Right lung (tissue), 5 donors: Measurements from ENCODE around the gene TSTD1. TPM values are rescaled to one million over a fixed set of nuclear protein-coding genes. Genes with fewer than 3 reads are reported as not detected.
"Not testable (repeated sequence)": the region's sequence is repeated elsewhere in the genome, so short reads cannot be mapped to it uniquely, and the experiment has no call there.

ENCODE experiments used
- DNase-seq, 2 donors: peaks; one replicate each; pipeline ENCODE4 v3.0.0-alpha.2; 2013
- polyA plus RNA-seq, 5 donors: library from polyadenylated mRNA; unstranded; fragments of 120-200 nt; gene quantifications; one replicate each; pipeline versions ENCODE4 v1.2.1 to v1.2.3, GENCODE V29; 2013; ENCODE audit warnings: inconsistent platforms in 1 of 5, low replicate concordance in 1 of 5; ENCODE audit not compliant: insufficient read length in 5 of 5, insufficient read depth in 1 of 5

Gene TSTD1
- polyA plus RNA-seq, 5 donors, result 32.7 to 51.5 (median 49.5) TPM

DNA sequence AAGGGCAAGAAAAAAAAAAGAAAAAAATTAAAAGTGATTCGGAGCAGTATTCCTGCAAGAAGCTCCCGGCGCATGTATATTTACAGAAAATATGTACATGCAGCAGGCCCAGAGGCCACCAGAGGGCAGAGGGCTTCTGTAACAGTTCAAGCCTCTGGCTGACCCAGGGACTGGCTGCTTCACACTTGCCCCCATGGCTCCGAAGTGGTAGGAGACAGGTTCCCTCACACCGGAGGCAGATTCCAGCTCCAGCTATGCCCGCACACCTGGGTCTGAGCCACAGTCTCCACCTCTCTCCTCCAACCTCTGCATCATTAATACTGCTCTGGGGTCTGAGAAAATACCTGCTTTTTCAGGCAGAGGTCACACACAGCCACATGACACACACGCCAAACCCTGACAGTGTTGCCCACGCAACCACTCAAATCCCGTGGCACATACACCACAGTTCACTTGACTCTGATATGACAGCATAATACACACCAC is 33.2 kb upstream of the TSTD1 start:
- DNase-seq, result no peak

DNA sequence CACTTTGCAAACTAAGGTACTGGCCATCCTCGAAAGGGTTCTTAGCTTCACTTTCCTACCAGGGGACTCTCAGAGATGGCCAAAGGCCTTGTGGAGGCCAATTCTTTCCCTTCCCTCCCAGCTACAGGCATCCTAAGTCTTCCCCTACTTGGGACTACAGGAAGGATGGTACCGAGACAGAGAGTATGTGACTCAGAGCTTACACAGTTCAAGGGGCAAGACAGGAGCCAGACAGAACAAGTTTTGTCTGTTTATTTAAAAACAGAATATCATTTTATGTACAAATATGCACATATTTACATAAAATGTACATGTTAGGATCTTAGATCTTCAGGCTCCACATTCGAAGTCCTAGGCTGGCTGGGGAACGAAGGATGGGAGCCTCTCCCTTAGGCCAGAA is 32.0 kb upstream of the TSTD1 start:
- DNase-seq, result no peak

DNA sequence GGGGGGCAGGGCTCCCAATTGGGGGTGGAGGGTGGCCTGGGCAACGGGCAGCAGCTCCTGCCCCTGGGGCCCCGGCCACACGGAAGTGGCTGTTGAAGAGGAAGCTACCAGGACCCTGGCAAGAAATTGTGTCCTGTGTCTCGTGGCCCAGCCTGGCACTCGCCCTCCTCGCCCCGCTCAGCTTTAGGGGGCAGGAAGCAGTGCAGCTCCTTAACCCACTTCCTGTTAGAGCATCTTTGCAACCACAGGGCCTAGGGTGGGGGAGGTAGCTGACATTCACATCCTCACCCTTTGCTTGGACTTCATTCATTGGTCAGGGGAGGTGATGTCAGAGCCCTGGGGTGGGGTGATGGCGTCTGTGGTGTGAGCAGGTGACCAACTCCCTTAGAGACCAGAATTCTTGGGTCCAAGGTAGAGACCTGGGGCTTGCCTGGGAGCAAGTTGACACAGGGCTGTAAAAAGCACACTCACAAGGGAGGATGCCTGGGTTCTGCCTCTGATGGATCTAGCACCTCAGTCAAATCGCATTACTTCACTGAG is 31.0 kb upstream of the TSTD1 start, which contains the start of gene ARHGAP30:
ARHGAP30 (minus strand) TSS at position 161 of the 540 bp plus-strand sequence. CDS start 267 bp downstream, outside the sequence.
- no peak for DNase-seq

DNA sequence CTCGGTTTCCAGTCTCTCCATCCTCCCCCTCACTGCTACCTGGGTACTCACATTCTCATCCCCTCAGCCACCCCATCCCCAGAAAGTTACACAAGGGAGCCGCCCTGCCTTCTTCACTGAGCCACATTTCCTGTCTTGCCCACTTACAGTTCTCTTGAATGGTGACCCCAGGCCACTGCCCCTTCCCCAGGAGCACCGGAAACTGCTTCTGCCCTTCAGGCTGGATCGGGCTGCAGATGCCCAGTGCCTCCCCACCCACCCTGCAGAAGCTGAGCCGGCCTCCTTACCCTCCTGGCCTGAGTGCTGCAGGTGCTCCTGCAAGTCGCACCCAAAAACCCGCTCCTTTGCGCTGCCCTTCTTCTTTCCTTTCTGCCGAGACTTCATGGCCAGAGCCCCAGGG is 30.5 kb upstream of the TSTD1 start:
- no peak for DNase-seq

DNA sequence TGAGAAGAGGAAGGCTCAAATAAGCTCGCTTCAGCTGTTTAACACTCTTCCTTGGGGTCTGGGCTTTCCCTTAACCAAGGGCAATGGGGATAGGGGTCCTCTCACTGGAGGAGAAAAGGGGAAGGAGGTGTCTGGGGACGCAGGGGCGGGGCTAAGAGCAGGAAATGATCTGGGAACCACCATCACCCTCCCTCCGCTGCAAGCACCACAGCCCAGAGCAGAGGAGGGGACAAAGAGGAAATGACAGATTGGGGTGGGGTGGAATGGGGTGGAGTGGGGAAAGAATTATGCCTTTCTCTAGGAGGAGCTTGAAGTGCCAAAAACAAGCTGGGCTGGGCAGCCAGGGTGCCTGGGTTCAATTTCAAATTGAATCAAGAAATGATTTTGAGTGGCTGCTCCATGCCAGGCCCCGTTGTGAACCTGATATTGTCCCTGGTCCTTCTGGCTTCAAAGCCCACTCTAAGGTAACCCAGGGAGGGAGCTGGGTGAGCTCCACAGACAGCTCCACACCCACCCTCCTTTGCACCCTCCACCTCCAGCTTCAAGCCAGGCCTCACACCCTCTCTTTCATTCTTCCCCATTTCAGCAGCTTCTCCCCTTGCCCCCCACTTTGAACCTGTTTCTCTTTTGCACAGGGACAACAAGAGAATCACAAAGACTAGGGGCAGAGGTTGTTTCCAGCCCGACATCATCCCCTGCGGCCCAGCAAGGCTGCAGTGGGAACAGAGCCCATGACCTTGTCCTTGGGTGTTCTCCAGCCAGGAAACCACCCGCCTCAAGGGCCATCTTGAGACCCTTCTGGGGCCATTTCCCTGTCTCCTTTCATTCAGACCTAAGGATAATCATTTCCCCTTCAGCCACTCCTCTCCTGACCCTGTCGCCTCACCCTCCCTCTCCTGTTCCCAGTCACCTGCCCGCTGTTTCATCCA is 29.8 kb upstream of the TSTD1 start:
- no peak for DNase-seq

DNA sequence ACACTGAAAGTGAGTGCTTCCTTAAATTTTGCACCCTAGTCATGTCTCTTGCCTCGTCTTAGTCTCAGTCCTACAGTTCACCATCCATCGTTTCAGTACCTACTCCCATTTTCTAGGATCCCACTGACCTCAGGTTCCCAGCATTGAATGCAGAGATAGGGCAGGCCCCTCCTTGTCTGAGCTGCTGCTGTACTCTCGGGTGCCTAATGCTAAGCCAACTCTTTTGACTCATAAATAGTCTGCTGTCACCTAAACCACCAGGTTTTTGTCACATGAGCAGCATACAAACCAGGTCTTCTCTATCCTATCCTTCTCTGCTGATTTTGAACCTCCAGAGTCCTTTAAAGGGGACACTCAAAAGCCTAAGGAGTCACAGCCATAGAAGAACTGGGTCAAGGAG is 27.9 kb upstream of the TSTD1 start:
- no peak for DNase-seq

DNA sequence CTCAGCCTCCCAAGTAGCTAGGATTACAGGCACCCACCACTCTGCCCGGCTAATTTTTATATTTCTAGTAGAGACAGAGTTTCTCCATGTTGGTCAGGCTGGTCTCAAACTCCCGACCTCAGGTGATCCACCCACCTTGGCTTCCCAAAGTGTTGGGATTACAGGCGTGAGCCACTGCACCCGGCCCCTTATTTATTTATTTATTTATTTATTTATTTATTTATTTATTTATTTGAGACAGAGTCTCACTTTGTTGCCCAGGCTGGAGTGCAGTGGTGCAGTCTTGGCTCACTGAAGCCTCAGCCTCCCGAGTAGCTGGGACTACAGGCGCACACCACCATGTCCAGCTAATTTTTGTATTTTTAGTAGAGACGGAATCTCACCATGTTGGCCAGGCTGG is 26.9 kb upstream of the TSTD1 start:
- DNase-seq, result not testable (repeated sequence)

DNA sequence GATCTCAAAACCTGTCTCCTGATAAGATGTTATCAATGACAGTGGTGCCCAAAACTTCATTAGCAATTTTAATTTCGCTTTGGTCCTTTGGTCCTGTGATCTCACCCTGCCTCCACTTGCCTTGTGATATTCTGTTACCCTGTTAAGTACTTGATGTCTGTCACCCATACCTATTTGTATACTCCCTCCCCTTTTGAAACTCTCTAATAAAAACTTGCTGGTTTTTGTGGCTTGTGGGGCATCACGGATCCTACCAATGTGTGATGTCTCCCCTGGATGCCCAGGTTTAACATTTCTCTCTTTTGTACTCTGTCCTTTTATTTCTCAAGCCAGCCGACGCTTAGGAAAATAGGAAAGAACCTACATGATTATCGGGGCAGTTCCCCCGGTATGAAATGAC is 25.2 kb upstream of the TSTD1 start:
- DNase-seq, result not testable (repeated sequence)

DNA sequence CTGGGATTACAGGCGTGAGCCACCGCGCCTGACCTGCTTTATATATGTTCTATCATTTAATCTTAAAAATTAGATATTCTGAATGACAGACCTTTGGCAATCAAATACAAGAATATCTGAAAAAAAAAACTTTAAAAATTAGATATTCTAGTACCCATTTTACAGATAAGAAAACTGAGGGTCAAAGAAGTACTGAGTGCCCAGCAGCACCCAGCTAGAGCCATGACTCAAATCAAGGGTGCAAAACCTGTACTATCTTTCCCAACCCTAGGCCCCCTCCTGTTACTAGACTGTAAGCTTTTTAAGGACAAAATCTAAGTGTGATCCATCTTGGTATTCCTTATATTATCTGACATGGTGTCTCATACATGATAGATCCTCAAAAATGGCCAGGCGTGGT is 22.7 kb upstream of the TSTD1 start:
- DNase-seq, result no peak

DNA sequence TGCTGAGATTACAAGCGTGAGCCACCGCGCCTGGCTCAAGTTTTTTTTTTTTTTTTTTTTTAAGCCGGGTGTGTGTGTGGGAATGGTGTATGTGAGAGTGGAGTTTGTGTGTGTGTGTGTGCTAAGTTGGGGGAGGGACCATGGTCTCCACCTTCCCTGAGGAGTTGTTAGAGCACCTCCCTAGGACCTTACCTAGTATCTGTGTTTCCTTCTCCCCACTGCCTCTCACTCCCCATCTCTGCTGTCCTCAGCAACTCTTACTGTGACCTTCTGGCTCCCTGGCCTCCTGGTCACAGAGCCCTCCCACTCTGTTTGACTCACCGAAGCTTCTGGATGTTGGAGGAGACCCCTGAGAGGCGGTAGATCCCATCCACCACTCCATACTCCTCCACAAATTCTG is 20.5 kb upstream of the TSTD1 start:
- no peak for DNase-seq

DNA sequence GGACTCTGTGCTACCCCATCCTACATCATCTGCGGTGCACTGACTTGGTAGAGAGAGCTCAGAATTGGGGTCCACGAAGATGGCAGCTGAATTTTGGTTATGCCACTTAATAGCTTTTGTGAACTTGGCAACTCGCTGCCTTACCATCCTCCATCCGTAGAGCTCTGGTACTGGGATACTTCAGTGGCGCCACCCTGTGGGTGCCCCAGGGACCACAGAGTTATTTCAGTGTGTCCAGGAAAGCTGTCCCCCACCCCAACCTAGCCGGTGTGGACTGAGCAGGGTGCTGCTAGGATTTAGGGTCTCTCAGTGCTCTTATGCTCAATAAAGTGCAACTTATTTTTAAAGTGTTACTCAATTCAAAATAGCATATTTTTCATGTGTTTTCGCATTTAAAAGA is 16.0 kb upstream of the TSTD1 start:
- DNase-seq, result no peak

DNA sequence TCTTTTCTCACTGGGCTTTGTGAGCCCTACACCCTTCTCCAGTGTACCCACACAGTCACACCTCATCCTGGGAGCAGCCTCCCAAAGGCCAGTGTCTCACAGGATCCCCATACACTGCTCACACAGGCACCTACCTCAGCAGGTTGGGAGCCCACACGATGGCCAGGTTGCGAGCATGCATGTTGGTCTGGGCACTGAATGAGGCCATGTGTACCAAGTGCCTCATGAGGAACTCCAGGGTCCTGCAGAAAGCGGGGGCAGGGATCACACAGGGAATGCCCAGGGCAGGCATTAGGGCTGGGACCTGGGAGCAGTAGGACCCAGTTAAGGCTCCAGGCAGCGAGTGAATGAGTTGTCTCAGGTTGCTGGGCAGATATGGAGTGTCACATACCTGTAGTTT is 15.5 kb upstream of the TSTD1 start:
- DNase-seq, result no peak

DNA sequence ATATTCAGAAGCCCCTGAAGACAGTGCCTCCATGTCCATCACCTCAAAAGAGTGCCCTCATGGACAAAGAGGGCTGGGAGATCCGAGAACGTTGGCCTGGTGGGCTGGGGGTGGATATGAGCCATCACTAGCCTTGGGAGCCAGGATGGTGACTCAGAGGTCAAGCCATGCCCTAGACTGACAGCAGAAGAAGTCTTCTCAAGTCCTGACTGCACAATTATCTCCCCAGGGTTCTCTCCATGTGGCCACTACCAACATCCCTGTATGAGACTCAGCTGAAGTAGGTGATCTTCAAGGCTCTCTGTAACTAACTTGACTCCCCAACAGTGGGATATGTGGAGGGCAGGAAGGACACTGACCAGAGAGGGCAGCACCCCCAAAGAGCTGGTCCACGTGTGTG is 14.1 kb upstream of the TSTD1 start:
- no peak for DNase-seq

DNA sequence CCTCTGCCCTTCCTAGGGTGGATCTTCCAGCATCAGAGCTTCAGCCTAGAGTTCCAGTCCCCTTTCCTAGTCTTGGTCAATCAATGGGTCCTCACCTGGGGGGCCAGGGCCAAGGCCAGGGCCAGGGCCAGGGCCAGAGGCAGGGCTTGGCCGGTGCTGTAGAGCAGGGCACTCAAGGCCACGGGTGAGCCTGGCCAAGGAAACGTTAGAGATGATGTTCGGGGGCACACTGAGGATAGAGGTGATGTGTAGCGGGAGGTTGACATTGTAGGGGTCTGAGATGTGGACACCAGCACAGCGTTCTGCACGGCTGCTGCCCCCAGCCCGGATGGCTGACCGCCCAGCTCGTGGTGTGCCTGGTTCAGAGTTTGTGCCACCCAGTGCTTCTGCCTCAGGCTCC is 12.5 kb upstream of the TSTD1 start:
- DNase-seq, result no peak

DNA sequence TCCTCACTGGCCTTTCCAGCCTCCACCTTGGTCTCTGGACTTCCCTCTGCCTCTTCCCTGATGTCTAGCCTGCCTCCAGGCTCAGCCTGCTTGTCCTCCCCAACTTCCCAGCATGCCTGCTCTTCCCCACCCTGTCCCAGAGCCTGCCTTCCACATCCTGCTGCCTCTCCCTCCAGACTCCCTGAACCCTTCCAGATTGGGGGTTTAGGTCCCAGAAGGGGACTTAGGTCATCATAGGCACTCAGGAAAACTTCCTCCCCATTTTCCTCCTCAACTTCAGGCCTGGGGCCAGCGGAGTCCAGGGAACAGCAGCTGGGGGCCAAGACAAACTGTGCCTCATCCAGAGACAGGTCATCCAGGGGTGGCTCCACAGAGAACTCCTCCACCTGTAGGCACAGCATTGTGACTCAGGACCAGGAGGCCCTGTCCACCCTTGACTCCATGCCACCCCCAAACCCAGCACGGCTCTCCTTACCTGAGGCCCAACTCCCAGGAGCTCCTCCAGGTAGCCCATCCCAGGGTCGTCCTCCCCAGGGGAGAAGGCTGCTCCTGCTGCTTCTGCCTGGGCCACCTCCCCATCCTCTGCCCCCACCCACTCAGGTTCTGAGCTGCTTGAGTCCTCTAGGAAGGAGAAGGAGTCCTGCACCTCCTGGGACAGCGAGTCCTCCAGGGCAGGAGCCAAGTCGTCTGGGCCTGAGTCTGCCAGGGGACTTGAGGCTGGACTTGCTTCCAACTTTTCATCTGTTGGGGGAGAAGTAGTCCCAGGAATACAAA is 10.4 kb upstream of the TSTD1 start:
- DNase-seq, result no peak

DNA sequence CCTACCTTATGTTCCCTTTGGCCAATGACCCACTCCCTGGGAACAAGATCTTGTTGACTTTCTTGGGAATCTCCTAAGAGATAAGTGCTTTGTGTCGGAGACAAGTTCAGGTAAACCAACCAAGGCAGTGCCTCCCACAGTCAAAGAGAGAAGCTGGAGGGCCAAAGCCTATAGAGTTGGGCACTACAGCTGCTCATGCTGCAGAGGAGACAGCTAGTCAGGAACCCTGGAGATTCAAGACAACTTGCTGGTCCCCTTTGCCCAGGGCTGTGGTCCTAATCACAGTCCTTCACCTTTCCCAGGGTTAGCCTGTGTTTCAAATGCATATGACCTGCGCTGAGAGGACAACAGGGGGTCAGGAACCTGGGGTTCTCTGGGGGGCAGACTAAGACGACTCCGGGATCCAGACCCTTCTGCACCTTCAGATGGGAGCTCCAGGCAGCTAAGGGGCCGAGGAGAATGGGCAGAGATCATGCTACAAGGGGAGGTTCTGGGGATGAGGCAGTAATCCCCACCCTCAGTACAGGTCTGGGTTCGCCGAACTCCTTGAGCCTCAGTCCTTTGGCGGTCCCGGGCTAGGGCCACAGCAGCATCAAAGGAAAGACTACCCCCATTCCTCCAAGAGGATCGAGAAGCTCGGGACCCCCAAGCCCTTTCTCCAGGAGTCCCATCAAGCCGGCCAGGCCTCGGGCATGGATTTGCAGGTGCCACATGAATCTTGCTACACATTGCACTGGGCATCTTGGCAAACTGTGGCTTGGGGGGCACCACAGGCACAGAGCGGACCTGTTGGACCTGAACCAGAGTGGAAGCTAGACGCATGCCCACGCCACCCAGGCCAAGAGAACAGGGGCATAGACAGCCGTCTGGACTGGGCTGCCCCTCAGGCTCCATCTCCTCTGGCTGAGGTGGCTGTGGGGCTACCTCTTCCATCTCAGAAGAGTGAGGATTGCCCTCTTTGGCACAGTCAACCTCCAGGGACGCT is 9.0 kb upstream of the TSTD1 start:
- DNase-seq, result no peak

DNA sequence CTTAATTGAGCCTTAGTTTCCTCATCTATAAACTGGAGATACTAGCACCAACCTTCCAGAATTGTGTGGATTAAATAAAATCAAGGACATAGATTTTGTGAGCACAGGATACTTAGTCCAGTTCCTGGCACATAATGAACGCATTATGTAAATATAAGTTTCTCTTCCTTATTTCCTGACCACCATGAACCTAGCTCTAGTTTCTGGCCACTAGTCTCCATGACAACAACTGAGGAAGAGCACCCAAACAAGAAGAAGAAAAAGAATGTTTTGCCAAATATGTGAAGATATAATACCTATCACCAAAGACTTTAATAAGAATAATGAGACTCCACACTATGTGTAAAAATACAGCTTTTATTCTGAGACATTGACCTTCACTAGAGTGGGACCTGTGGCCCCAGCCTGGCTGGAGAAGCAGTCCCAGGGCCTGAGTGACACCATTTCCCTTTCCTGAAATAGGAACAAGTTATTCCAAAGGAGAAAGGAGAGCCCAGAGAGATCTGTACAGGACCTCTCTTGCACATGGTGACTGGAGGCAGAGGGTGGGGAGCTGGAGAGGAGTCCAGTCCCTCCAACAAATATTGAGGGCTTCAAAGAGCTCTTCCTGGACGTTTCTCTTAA is 8.0 kb upstream of the TSTD1 start:
- DNase-seq, result no peak

DNA sequence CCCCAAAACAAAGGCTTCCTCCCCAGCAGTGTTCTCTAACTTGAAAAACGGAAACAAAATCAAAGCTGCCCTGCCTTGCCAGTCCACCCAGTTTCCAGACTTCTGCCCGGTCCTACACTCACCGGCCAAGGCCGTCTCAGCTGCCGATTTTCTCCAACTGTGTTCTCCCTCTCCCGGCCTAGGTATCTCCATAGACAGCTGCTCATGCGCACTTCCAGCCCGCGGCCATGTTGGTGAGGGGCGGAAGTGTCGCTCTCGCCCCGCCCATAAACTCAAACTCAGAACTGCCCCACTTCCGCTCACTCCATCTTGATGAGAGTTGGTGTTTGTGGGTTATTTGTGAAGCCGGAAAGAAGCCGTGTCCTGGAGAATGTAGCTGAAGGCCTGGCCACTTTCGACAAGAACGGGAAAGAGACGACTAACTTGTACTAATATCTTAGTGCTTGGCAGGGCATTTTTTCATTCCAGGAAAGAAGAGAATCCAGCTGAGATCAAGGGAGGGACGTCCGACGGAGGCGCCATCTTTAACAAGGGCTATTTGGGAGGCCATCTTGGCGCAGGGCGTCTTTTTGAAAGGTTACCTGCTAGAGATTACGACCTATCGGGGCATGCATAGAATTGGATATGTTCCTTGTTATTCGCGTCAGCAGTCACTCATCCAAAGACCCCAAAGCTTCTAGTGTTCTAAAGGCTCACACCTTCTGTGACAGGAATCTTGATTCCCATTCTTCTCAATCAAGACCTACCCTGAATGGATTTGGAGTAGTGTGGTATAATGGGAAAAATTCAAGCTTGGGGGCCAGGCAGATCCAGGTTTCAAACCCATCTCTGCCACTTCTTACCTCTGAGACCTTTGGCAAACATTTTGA is 7.2 kb upstream of the TSTD1 start, which contains the start of gene USF1:
USF1 (minus strand) TSS at position 242 of the 869 bp plus-strand sequence. CDS start 2,702 bp downstream, outside the sequence.
- DNase-seq, result peak; percentile 98

DNA sequence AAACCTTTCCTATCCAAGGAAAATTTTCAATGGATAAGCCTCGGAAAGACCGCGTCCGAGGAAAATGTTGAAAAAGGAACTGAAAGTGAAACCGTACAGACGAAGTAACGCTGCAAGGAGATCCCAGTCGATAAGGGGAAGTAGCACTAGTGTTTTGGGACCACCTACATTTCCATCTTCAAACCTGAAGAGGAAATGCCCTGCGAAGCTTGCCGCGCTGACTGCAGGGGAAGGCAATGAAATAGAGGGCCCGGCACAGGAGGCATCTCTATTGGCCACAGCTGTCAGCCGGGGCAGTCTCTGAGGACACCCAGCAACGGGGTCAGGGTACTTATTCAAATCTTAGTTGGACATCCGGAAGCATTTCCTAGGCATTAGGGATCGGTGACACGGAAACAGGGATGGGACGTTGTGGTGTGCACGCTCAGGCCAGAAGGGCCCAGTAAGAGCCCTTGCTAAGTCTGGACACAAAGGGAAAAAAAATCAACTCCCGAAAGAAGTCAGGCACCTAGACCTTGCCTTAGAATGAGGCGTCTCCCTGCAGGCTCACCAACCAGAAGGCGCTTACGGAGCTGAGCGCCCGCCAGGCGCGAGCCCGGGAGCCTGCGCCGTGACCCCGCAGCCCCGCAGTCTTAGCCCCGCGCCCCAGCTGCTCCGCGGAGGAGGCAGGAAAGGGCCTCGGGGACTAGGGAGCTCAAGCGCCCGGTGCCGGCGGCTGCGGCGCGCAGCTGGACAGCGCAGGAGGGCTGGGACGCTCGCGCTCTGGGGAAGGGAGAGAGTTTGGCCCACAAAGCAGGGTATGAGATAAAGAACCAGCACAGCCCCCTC is 6.4 kb upstream of the TSTD1 start:
- peak; percentile 60 to 66 for DNase-seq
